NT2/D1 (cell line): Measurements from ENCODE around the gene SCAP.
"Not testable (repeated sequence)": the region's sequence is repeated elsewhere in the genome, so short reads cannot be mapped to it uniquely, and the experiment has no call there.

Experiments
- DNase-seq: peaks from one replicate; pipeline ENCODE4 v3.0.0-alpha.2; 2011; ENCODE audit warnings: low read depth, low spot score
- H3K27me3 ChIP-seq: 2 replicates; pipeline ENCODE4 v1.6.0; 2011; ENCODE audit warnings: mild to moderate bottlenecking; ENCODE audit not compliant: insufficient read length, insufficient read depth
- H3K36me3 ChIP-seq: 2 replicates; pipeline ENCODE4 v1.6.1; 2011; ENCODE audit warnings: mild to moderate bottlenecking, low read length, mixed read lengths; ENCODE audit not compliant: insufficient read depth, insufficient read length
- H3K4me1 ChIP-seq: 2 replicates; pipeline ENCODE4 v1.5.1; 2011; ENCODE audit not compliant: insufficient read depth, insufficient read length
- H3K4me3 ChIP-seq: 2 replicates; pipeline ENCODE4 v1.5.1; 2011; ENCODE audit warnings: low read depth; ENCODE audit not compliant: insufficient read length
- H3K9ac ChIP-seq: 2 replicates; pipeline ENCODE4 v1.6.0; 2011; ENCODE audit warnings: low read depth; ENCODE audit not compliant: insufficient read length
- H3K9me3 ChIP-seq: 2 replicates; pipeline ENCODE4 v1.5.1; 2011; ENCODE audit warnings: mild to moderate bottlenecking, low read length; ENCODE audit not compliant: insufficient read depth
- SUZ12 ChIP-seq: IDR thresholded peaks from 2 replicates; pipeline ENCODE4 v1.6.1; 2011; ENCODE audit not compliant: insufficient read length, insufficient read depth; ENCODE audit errors: extremely low read depth
- YY1 ChIP-seq: IDR thresholded peaks from 2 replicates; pipeline ENCODE4 v1.6.1; 2011; ENCODE audit not compliant: insufficient read length, insufficient read depth
- ZNF274 ChIP-seq: IDR thresholded peaks from 2 replicates; pipeline ENCODE4 v1.6.1; 2011; ENCODE audit warnings: mild to moderate bottlenecking, low read depth, low read length

Gene SCAP

GRCh38 chr3:47464588-47464987 lies 11.2 kb downstream of the SCAP start:
- H3K4me1 ChIP-seq, result peaks cover 2% of the 10 kb centered on the region
- TF ChIP-seq ZNF274 (no peak), SUZ12 (no peak), YY1 (no peak)
- H3K36me3 ChIP-seq, result peaks cover 3% of the 10 kb centered on the region
- no peaks in the 10 kb centered on the region for H3K27me3 ChIP-seq
- H3K4me3 ChIP-seq, result no peak overlapping the region
- peaks cover 4% of the 10 kb centered on the region; the same call in 1 of the 2 replicates for H3K9me3 ChIP-seq
- no peak for DNase-seq
- no peak overlapping the region for H3K9ac ChIP-seq

GRCh38 chr3:47459534-47460085 lies 16.1 kb downstream of the SCAP start:
- not testable (repeated sequence) for H3K9me3 ChIP-seq, H3K9ac ChIP-seq, H3K4me1 ChIP-seq, DNase-seq, H3K27me3 ChIP-seq, H3K36me3 ChIP-seq, H3K4me3 ChIP-seq

- peaks cover 3% of the 10 kb centered on the region for H3K36me3 ChIP-seq
- no peaks in the 10 kb centered on the region for H3K27me3 ChIP-seq
- no peak overlapping the region for H3K4me3 ChIP-seq
- H3K9me3 ChIP-seq, result peaks cover 4% of the 10 kb centered on the region; the same call in 1 of the 2 replicates
- no peaks in the 10 kb centered on the region for H3K4me1 ChIP-seq
- no peak overlapping the region for H3K9ac ChIP-seq
- TF ChIP-seq SUZ12 (no peak), YY1 (no peak), ZNF274 (no peak)
- no peak for DNase-seq
Observed at GRCh38 chr3:47456984-47457383, 18.8 kb downstream of the SCAP start.

- no peaks in the 10 kb centered on the region for H3K4me1 ChIP-seq
- no peak overlapping the region for H3K9ac ChIP-seq
- TF ChIP-seq YY1, result no peak
- H3K9me3 ChIP-seq, result peaks cover 4% of the 10 kb centered on the region; the same call in 1 of the 2 replicates
- H3K36me3 ChIP-seq, result peaks cover 3% of the 10 kb centered on the region
- H3K4me3 ChIP-seq, result no peak overlapping the region
- no peak for DNase-seq
- no peaks in the 10 kb centered on the region for H3K27me3 ChIP-seq
Observed at GRCh38 chr3:47455806-47456452, 19.8 kb downstream of the SCAP start.

- TF ChIP-seq YY1 (no peak), ZNF274 (no peak), SUZ12 (no peak)
- Histone ChIP-seq H3K9me3 (no peaks in the 10 kb centered on the region), H3K4me1 (no peaks in the 10 kb centered on the region), H3K4me3 (no peak overlapping the region), H3K36me3 (no peaks in the 10 kb centered on the region), H3K9ac (no peak overlapping the region), H3K27me3 (no peaks in the 10 kb centered on the region)
- DNase-seq, result no peak
Observed at GRCh38 chr3:47452453-47453215, 23.1 kb downstream of the SCAP start.

- H3K9ac ChIP-seq, result no peak overlapping the region
- peaks cover 32% of the 10 kb centered on the region for H3K36me3 ChIP-seq
Observed at GRCh38 chr3:47444103-47444502, 31.6 kb downstream of the SCAP start.

GRCh38 chr3:47443611-47443995 lies 32.1 kb downstream of the SCAP start:
- TF ChIP-seq SUZ12 (no peak), ZNF274 (no peak), YY1 (no peak)
- no peaks in the 10 kb centered on the region for H3K9me3 ChIP-seq
- no peak for DNase-seq
- no peaks in the 10 kb centered on the region for H3K27me3 ChIP-seq
- no peak overlapping the region for H3K4me3 ChIP-seq
- no peak overlapping the region for H3K9ac ChIP-seq
- peaks cover 33% of the 10 kb centered on the region for H3K36me3 ChIP-seq
- H3K4me1 ChIP-seq, result peaks cover 3% of the 10 kb centered on the region

More at GRCh38 chr3:47444103-47444502, 31.6 kb downstream of the SCAP start:
- DNase-seq, result no peak
- Histone ChIP-seq H3K4me1 (peaks cover 3% of the 10 kb centered on the region), H3K27me3 (no peaks in the 10 kb centered on the region), H3K4me3 (no peak overlapping the region), H3K9me3 (no peaks in the 10 kb centered on the region)
- no peak for TF ChIP-seq SUZ12
